ENCODE results near the gene RNF34. TPM values are rescaled to one million over a fixed set of nuclear protein-coding genes. Genes with fewer than 3 reads are reported as not detected.

The RNF34 gene
- total and polyA plus RNA-seq, 2 donors (not counting 3 experiments of a cell fraction or from before 2014, with no cell fraction given) = 37.6 to 51.1 TPM

- ChIA-PET CTCF (interaction anchor here (1.1 kb wide), 1 partner anchor 10 kb away, joined by 8 read pairs; no protein-coding TSS in a partner anchor), POLR2A (no interaction called here)
- Histone ChIP-seq H3K4me3 (replicated peaks in 1 of 3; ENCODE audit: insufficient read depth in 1 of 3, low read depth in 1 of 3, low read length in 3 of 3) (no peak overlapping the region), H3K36me3 (ENCODE audit: control insufficient read depth in 2 of 2, extremely low read depth in 1 of 2, insufficient read depth in 2 of 2, low read length in 2 of 2) (peaks cover 0 to 2% of the 10 kb centered on the region in 2 experiments), H3K27ac (ENCODE audit: insufficient read depth, low read depth, low read length) (no peak overlapping the region), H3K79me2 (ENCODE audit: control insufficient read depth, insufficient read depth, low read length) (peaks cover 31% of the 10 kb centered on the region), H3K4me1 (ENCODE audit: control insufficient read depth, extremely low read depth, insufficient read depth, low read length) (peaks cover 7% of the 10 kb centered on the region), H3K9ac (replicated peaks; ENCODE audit: extremely low read depth, insufficient read depth, low read length) (no peak overlapping the region), H2AFZ (ENCODE audit: low read depth, low read length) (no peak overlapping the region), H3K9me3 (replicated peaks; ENCODE audit: control insufficient read depth, insufficient read depth, low read length) (no peaks in the 10 kb centered on the region), H3K4me2 (ENCODE audit: insufficient read depth, low read length) (no peak overlapping the region), H3K9me1 (replicated peaks; ENCODE audit: control insufficient read depth, extremely low read depth, insufficient read depth, low read length) (no peaks in the 10 kb centered on the region), H3K27me3 (ENCODE audit: control insufficient read depth in 2 of 2, insufficient read depth in 2 of 2, low read length in 2 of 2) (no peaks in the 10 kb centered on the region), H4K20me1 (replicated peaks; ENCODE audit: control insufficient read depth, extremely low read depth, insufficient read depth, low read length) (no peaks in the 10 kb centered on the region)
- dilution Hi-C loops (cut with MboI; ENCODE audit: extremely low pct_ligation_motif_present, low sequenced_read_pairs) = no loop called here
- no TSS peak for BruUV-seq (replicated peaks)
- no peak for TF ChIP-seq MYC (IDR thresholded peaks at IDR 0.05; ENCODE audit: low read depth, low read length)
- TF ChIP-seq FOS (IDR thresholded peaks at IDR 0.05; ENCODE audit: borderline replicate concordance, insufficient read depth, low read length) = no peak
- TF ChIP-seq GATA2 (IDR thresholded peaks at IDR 0.05; ENCODE audit: insufficient read depth, insufficient read length, low read depth, low read length) = no peak
- no peak for TF ChIP-seq POLR2AphosphoS5 (IDR thresholded peaks at IDR 0.05; ENCODE audit: insufficient read depth, low read depth, low read length)
- TF ChIP-seq MAX (IDR thresholded peaks at IDR 0.05; ENCODE audit: insufficient read depth, insufficient read length) = no peak
- no peak for TF ChIP-seq JUN (IDR thresholded peaks at IDR 0.05; ENCODE audit: borderline replicate concordance, insufficient read depth, insufficient read length, low read depth)
- no peak for TF ChIP-seq CTCF (IDR thresholded peaks at IDR 0.05; ENCODE audit: extremely low read depth in 1 of 2, insufficient read depth in 1 of 2, low read depth in 1 of 2, low read length in 2 of 2)
- no peak for TF ChIP-seq EZH2 (IDR thresholded peaks at IDR 0.05; ENCODE audit: borderline replicate concordance, low read depth, low read length, severe bottlenecking)
- TF ChIP-seq POLR2A (IDR thresholded peaks at IDR 0.05; ENCODE audit: low read depth, low read length) = no peak
- intact Hi-C loops (cut with micrococcal nuclease) = no loop called here
- peak; percentile 21 for FAIRE-seq
- peak; percentile 6 for DNase-seq (ENCODE audit: low read depth, low spot score)
Measured at GRCh38 chr12:121452340-121452984, 52.5 kb downstream of the RNF34 start.

All from endothelial cell of umbilical vein (primary cell).